Measurements from ENCODE around the gene YAP1.

The YAP1 gene

DNA sequence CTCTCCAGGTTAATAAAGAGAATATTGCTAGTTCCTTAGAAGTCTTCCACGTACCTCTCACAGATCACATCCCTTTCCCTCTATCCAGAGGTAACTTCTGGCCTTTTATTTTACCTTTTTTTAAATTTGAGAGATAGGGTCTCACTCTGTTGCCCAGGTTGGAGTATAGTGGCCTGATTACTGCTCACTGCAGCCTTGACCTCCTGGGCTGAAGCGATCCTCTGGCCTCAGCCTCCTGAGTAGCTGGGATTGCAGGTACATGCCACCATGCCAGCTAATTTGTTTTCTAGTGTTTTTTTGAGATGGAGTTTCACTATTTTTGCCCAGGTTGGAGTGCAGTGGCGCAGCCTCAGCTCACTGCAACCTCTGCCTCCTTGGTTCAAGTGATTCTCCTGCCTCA lies 24.4 kb downstream of the YAP1 start:
- TF ChIP-seq, protein P1, sequence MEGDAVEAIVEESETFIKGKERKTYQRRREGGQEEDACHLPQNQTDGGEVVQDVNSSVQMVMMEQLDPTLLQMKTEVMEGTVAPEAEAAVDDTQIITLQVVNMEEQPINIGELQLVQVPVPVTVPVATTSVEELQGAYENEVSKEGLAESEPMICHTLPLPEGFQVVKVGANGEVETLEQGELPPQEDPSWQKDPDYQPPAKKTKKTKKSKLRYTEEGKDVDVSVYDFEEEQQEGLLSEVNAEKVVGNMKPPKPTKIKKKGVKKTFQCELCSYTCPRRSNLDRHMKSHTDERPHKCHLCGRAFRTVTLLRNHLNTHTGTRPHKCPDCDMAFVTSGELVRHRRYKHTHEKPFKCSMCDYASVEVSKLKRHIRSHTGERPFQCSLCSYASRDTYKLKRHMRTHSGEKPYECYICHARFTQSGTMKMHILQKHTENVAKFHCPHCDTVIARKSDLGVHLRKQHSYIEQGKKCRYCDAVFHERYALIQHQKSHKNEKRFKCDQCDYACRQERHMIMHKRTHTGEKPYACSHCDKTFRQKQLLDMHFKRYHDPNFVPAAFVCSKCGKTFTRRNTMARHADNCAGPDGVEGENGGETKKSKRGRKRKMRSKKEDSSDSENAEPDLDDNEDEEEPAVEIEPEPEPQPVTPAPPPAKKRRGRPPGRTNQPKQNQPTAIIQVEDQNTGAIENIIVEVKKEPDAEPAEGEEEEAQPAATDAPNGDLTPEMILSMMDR (IDR thresholded peaks at IDR 0.05; ENCODE audit: insufficient read depth, missing control alignments) = no peak
- DNase-seq (ENCODE audit: insufficient read length, low spot score) (no peak), FAIRE-seq (no peak)

GRCh38 chr11:102135256-102135655 lies 25.0 kb downstream of the YAP1 start:
- FAIRE-seq (no peak), DNase-seq (ENCODE audit: insufficient read length, low spot score) (no peak)
- TF ChIP-seq, protein P1 (IDR thresholded peaks at IDR 0.05; ENCODE audit: insufficient read depth, missing control alignments) = no peak

GRCh38 chr11:102138223-102138622 lies 28.0 kb downstream of the YAP1 start:
- TF ChIP-seq, protein P1 (IDR thresholded peaks at IDR 0.05; ENCODE audit: insufficient read depth, missing control alignments) = no peak
- no peak for FAIRE-seq
- no peak for DNase-seq (ENCODE audit: insufficient read length, low spot score)

DNA sequence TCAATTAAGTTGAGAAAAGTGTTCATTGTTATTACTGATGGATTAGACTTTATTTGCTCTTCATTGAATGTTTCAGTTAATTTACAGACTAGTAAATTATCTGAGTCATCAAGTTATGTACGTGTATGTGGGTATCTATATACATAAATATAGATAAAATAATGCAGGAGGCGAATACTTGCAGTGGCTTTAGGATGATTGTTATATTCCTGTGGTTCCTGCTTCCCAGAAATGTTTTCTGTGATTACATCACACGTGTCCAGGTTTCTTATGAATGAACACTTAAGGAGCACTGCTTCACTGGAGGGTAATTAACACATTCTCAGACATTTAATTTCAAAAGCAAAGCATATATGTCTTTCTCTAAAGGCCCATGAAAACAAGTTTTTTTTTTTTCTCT lies 28.4 kb downstream of the YAP1 start:
- FAIRE-seq (no peak), DNase-seq (ENCODE audit: insufficient read length, low spot score) (no peak)
- TF ChIP-seq, protein P1 (IDR thresholded peaks at IDR 0.05; ENCODE audit: insufficient read depth, missing control alignments) = no peak

GRCh38 chr11:102139081-102139498 lies 28.8 kb downstream of the YAP1 start:
- DNase-seq (ENCODE audit: insufficient read length, low spot score) (no peak), FAIRE-seq (no peak)
- TF ChIP-seq, protein P1 (IDR thresholded peaks at IDR 0.05; ENCODE audit: insufficient read depth, missing control alignments) = no peak

GRCh38 chr11:102142333-102142732 lies 32.1 kb downstream of the YAP1 start:
- no peak for FAIRE-seq
- DNase-seq (ENCODE audit: insufficient read length, low spot score) = no peak
- TF ChIP-seq, protein P1 (IDR thresholded peaks at IDR 0.05; ENCODE audit: insufficient read depth, missing control alignments) = no peak

- DNase-seq (ENCODE audit: insufficient read length, low spot score) = no peak
- no peak for FAIRE-seq
- TF ChIP-seq, protein P1 (IDR thresholded peaks at IDR 0.05; ENCODE audit: insufficient read depth, missing control alignments) = no peak
Measured at GRCh38 chr11:102143867-102144266, 33.6 kb downstream of the YAP1 start.
